Stimulated activated CD8-positive, alpha-beta memory T cell treated with anti-CD3 and anti-CD28 coated beads, Interleukin-4, amount 100 ng/mL, for 24 hours (primary cell): ENCODE results near the gene EML2.
A peak's percentile ranks its signal among the peaks of the same experiment; 100 is the strongest.
"Not testable (repeated sequence)": the region's sequence is repeated elsewhere in the genome, so short reads cannot be mapped to it uniquely, and the experiment has no call there.

Experiments used
- DNase-seq: peaks from one replicate; pipeline ENCODE4 v3.0.0-alpha.2; 2020; ENCODE audit warnings: low read depth

EML2 gene

DNA sequence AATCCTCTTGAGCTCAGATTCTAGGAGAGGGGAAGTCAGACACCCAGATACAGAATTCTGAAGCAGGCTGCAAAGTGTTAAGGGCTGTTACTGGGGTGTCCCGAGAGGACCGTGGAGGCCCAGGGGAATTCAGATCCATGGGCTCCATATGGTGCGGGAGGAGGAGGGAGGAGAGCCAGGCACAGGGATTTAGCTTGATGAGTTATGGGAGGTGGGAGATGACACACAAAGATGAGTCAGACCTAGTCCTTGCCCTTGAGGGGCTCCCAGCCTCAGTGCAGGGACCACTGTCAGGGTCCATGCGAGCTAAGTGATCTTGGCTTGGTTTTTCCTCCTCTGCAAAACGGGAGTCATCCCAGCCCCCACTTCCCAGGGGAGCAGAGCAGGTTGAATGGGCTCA is 14.4 kb upstream of the EML2 start:
- no peak for DNase-seq

DNA sequence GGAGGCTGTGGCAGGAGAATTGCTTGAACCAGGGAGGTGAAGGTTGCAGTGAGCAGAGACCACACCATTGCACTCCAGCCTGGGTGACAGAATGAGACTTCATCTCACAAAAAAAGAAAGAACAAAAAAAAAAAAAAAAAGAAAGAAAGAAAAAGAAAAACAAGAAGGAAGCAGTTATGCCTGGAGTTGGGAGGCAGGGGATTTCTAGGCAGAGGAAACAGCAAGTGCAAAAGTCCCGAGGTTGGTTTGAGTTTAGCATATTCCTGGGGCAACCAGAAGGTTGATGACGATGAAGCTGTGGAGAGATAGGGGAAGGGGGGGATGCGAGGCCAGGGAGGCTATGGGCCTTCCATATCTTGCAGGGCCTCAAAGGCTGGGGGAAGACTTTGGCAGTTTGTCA is 11.5 kb upstream of the EML2 start:
- DNase-seq = no peak

- no peak for DNase-seq
Observed at GRCh38 chr19:45646345-45646698, 7.1 kb upstream of the EML2 start.

DNA sequence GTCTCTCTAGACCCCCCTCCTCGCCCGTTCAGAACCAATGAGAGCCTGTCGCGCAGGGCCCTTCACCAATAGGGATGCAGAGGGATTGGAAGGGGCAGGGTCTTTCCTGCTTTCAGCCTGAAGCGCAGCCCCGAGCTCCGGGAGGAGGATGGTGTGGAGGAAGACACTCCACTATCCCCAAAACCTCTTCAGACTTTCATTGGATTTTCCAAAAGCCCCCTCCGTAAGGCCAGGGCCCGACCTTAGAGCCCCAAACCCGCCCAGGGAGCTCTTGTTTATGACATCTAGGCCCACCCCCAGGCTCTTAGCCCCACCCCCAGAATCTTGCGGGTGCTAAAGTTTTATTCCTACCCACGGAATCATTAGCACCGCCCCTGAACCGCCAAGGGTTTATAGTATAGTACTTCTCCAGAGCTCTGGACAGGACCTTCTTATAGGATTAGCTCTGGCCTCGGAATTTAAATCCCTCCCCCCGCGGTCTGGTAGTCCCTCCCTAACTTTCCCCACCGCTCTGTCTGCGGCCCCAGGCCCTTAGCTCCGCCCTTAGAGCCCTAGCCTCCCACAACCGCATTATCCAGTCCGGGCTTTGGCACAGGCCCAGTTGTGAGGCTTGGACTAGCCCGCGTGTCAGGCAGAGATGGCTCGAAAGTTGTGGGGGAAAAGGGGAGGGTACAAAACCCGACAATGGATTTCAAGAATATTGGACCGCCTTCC is 6.6 kb upstream of the EML2 start:
- peak; percentile 67 for DNase-seq

DNA sequence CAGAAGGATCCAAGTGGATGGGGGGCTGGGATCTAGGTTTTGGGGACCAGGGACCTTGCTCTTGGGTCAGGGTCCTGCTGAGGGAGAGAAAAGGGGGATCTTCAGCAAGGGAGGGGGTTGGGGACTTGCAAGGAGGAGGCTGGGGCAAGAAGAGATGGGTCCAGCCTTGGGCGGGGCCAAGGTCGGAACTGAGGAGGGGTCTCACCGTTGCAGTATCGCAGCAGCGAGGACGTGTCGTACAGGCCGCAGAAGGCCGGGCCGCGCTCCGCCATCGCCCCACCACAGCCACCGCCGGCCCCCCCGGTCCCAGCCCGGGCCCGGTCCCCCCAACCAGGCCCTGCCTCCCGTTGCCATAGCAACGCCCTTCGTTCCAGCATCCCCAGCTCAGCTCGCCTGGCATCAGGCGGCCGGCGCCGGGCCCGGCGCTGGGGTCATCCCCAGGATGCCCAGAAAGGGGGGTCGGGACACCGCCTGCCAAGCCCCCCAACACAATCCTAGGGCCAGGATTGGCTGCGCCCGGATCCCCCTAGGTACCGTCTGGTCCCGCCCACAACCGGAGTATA is 6.0 kb upstream of the EML2 start:
- no peak for DNase-seq

DNA sequence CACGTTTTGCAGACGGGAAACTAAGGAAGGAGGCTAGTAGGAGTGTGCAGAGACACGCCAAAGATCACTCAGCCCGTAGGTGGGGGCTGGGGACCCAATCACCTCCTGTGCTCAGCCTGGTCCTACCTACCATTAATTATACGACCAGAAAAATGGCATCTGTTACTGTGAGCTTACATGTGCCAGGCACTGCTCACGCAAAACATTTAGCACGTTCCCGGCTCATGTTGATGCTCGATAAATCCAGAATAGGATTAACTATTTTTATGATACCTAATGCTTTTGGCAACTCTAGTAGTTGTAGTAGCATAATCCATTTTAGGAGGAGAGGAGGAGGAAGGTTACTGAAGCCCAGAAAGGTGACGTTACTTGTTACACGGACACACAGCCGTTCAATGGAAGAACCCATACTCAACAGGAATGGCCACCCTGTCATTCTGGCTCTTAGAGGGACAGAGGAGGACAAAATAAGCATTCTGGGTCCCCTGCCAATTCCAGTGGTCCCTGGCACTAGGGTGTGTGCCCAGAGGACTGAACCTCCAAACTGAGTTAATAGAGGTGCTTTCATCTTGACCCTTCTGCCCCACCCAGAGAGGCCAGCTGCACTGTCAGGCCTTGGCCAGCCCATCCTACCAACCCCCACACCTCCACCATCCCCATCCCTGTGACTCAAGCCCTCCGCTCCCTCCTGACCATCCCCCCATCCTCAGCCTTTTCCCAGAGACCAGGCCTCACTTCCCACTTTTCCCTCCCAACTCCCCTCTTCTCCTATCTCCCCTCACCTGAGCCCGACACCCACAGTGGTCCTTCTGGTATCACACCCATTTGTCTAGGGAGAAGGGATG is 5.0 kb upstream of the EML2 start:
- no peak for DNase-seq

DNA sequence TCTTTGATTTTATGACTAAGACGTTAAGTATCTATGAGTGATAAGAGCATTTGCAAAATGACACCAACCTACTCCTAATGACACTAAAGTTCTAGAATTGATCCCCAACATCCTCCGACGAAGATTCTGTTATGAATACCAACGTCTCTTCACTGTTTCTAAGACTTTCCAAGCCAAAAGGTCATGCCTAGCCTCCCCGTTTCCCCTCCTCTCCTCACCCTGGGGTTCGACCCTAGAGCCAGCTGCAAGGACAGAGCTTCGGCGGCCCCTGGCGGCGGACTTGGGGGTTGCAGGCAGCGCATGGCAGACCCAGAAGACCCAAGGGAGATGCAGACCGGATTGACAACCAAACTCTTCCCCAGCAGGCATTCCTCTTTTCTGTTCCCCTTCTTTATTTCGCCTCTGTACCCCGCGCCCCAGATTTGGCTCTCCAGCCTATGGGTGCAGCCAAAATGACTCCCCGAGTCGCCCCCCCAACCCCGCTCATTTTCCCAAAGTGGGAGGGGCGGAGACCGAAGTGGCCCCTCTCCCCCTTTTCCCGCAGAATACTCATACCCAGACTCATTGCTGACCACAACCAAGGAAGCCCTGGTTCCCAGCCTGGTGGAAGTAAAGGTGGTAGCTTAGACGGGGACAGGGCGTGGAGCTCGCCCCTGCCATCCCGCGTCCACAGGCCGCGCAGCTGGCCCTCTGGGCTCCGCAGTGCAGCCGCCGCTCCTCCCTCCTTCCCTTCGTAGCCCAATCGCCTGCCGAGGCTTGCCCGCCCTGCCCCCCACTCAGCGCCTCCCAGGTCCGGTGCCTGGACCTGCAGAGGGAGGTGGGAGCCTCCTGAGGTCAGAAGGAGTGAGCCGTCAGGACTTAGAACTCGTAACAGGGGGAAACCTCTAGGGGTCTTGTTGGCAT is 4.1 kb upstream of the EML2 start:
- peak; percentile 91 for DNase-seq

DNA sequence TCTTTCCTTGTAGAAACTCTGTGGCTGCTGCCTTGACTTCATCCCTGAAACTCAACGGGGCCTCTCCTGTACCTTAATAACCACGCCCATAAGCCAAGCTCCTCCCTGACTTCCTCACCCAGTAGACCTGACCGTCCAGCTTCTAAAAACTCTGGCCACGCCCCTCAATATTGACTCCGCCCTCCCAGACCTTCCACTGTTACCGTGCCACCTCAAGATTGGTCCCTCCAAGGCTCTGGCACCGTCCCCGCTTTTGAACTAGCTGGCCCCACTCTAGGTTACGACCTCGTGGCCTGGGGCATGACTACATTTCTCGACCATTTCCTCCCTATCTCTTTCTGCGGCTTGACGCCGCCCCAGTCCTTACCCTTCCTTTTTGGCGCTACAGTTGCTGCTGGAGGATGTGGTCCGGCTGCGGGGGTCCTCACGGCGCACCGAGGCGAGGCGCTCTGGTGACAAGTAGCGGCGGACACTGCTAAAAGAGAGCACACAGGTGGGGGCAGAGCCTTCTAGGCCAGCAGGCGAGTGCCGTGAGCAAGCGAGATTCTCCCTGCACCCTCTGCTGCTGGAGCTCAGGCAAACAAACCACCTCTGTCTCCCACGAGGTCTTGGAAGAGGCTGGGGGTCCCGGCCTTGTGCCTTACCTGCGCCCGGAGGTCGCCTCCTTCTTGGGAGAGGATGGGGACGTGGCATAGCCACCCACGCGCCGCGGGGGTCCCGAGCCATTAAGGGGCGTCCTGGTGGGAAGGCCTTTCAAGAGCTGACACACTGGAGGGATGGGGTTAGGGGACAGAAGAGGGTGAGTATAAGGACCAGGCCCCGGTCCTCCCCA is 2.3 kb upstream of the EML2 start:
- peak; percentile 73 for DNase-seq

DNA sequence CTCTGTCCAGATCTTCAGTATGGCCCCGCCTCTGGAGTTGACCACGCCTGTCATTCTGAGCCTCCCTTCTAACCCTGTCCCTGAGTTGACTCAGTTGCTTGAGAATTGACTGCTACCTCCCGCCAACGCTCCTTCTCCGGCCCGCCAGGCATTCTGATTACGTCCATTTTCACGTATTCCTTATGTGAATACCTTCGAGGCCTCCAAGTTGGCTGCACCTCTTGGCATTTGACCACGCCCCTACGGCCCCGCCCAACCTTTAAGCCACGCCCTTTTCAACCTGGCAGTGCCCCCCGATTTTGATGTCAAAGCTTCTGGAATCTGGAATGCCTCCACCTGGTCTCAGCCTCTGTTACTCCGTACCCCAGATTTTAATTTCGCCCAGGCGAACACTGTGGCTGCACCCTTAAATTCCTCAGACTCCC is 1.7 kb upstream of the EML2 start:
- DNase-seq = peak; percentile 22

DNA sequence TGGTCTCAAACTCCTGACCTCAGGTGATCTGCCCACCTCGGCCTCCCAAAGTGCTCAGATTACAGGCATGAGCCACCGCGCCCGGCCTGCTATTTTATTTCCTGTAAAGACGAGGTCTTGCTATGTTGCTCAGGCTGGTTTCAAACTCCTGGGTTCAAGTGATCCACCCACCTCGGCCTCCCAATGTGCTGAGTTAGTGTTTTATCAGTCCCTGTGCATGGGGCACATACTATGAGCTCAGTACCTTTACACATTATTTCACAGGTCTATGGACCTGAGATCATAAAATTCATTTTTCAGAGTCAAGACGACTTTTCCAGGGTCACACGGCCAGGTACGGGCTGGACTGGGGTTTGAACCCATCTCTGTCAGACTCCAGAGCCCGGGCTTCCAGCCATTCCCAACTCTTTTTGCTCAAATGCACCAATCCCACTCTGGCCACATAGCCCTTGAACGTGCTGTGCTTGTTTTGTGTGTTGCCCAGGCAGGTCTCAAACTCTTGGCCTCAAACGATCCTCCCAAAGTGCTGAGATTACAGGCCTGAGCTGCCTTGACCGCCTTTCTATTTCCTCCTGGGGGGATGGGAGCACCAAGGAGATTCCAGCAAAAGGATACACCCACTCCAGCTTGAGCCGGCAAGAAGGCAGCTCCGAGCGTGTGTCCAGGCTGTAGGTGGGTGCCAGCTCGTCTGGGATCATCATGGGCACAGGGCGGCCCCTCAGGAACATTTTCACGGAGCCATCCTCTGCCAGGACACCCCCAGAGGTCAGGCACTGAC is 1.1 kb downstream of the EML2 start:
- no peak for DNase-seq

DNA sequence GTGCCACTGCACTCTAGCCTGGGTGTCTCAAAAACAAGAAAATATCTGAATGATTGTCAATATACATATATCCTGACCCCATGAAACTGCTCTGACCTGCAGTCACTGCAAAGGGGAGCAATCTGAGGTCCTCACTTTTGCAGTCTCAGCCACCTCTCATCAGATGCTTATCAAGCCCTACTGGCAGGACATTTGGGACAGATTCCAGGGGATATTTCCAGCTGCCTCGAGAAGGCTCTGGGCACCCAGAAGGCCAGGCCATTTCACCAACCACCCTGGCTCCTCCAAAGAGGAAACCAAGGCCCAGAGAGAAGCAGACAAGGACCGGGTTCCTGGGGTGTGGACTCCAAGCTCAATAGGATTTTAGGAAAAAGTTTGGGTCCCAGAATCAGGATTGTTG is 2.3 kb downstream of the EML2 start:
- DNase-seq = no peak

GRCh38 chr19:45636275-45636674 is 2.9 kb downstream of the EML2 start:
- DNase-seq = no peak

GRCh38 chr19:45632468-45633196 is 6.6 kb downstream of the EML2 start:
- peak; percentile 33 for DNase-seq

GRCh38 chr19:45630463-45630862 is 8.7 kb downstream of the EML2 start:
- no peak for DNase-seq

GRCh38 chr19:45629704-45630103 is 9.5 kb downstream of the EML2 start:
- DNase-seq = no peak

DNA sequence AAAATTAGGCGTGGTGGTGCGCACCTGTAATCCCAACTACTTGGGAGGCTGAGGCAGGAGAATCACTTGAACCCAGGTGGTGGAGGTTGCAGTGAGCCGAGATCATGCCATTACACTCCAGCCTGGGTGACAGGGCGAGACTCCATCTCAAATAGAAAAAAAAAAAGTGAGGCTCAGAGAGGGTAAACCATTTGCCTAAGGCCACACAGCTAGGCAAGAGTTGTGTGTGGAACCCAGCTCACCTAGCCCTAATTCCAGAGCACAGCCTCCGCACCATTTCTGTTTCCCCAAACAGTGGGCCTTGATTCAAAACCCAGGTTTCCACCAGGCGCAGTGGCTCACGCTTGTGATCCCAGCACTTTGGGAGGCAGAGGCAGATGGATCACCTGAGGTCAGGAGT is 11.0 kb downstream of the EML2 start:
- not testable (repeated sequence) for DNase-seq

- no peak for DNase-seq
Observed at GRCh38 chr19:45623984-45624383, 15.2 kb downstream of the EML2 start.

DNA sequence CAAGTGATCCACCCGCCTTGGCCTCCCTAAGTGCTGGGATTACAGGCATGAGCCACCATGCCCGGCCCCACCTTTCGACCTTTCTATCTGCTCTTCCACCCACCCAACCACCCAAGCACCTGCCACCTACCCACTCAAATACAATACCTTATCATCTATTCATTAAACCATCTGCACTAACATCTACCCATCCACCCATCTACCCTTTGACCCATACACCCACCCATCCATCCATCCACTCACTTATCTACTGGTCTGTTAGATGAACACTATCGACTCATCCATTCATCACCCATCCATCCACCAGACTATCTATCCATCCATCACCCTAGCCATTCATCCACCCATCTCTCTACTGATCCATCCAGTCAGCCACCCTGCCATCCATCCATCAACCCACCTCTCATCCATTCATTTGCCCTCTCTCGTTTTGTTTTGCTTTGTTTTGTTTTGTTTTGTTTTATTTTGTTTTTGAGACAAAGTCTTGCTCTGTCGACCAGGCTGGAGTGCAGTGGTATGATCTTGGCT is 17.2 kb downstream of the EML2 start:
- DNase-seq = no peak

DNA sequence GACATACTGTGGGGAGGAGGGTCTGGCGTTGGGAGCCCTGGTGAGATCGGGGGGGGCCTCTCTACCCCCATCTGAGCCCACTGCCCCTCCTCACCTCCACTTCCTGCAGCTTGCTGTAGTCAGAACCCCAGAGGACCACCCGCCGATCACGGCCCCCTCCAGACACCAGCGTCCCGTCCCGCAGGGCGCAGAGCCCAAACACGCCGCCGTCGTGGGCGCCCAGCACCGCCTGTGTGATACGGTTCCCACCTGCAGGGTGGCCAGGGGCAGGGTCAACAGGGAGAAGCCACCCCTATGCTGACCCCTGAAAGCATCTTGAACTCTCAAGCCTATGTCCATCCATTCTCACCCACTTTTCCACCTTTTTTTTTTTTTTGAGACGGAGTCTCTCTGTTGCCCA is 17.8 kb downstream of the EML2 start:
- DNase-seq = no peak

DNA sequence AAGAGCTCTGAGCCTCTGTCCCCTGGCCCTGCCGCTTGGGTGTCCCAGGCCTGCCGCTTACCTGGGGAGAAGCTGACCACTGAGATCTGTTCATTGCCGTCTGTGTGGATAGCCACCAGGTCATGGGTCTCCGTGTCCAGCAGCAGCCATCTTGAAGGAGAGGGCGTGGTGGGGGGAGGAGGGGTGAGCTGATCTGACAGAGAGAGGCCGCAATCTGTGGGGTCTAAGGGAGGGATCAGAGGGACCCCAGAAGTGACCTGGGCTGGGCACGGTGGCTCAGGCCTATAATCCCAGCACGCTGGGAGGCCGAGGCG is 22.5 kb downstream of the EML2 start:
- DNase-seq = no peak
